GM15510 (cell line): ENCODE results near the gene SVIL.

Experiments used
- POLR2A ChIP-seq: IDR thresholded peaks from 3 replicates; pipeline ENCODE4 v1.6.1; 2011; ENCODE audit warnings: borderline replicate concordance; ENCODE audit not compliant: insufficient read length; ENCODE audit errors: extremely low read depth

SVIL gene

DNA sequence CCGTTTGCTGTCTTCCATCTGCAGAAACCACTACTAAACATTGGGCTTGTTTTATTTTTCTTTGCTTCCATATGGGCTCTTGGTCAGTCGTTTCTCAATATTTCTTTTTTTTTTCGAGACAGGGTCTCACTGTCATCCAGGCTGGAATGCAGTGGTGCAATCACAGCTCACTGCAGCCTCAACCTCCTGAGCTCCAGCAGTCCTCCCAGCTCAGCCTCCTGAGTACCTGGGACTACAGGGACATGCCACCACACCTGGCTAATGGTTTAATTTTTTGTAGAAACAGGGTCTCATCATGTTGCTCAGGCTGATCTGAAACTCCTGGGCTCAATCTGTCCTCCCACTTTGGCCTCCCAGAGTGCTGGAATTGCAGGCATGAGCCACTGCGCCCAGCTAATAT lies 182.8 kb downstream of the SVIL start:
- TF ChIP-seq POLR2A: no peak

DNA sequence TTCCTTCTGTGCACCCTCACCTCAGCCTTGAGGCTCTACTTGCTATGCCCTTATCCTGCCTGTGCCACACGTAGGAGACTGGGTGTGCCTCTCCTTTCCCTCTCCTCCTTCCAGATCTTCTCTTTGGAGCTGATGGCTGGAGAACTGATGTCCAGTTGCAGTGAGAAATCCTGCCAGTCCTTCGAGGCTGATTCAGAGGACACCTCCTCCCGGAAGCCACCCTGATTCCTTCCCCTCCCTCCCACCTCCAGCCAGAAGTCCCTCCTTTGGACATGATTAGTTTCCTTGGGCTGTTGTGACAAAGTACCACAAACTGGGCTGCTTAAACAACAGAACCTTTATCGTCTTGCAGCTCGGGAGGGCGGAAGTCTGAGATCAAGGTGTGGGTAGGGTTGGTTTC lies 184.4 kb downstream of the SVIL start:
- TF ChIP-seq POLR2A: no peak

DNA sequence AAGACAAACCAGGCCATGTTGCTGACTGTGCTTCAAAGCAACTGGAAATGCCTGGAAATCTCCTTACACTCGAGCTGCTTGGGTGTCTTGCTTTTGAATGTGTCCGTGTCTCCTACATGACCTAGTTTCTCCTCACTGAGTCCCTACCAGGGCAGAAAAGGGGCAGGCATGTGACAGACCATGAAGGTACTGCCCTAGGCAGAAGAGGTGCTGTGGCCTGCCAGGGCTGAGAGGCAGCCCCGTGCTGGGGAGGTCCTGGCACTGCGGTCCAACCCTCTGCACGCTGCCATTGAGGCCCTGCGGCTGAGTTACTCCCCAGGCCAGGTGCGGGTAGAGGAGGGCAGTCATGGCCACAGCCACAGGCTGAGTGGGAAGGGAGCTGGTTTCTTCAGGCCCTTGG lies 186.6 kb downstream of the SVIL start:
- no peak for TF ChIP-seq POLR2A

DNA sequence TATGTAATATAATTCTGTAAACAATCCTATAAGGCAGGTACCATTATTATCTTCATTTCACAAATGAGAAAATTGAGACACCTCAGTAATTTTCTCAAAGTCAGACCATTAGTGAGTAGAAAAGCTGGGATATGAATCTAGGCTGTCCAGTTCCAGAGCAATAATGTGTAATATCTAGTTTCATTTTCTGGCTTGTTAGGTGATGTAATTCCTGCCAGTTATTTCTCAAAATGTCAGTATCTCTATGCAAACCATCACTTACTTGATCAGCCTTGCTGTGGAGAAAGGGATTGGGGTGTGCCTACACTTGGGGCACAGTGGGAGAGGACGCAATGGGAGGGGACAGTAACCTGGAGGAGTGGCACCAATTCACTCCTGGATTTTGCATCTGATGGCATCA lies 188.4 kb downstream of the SVIL start:
- no peak for TF ChIP-seq POLR2A

DNA sequence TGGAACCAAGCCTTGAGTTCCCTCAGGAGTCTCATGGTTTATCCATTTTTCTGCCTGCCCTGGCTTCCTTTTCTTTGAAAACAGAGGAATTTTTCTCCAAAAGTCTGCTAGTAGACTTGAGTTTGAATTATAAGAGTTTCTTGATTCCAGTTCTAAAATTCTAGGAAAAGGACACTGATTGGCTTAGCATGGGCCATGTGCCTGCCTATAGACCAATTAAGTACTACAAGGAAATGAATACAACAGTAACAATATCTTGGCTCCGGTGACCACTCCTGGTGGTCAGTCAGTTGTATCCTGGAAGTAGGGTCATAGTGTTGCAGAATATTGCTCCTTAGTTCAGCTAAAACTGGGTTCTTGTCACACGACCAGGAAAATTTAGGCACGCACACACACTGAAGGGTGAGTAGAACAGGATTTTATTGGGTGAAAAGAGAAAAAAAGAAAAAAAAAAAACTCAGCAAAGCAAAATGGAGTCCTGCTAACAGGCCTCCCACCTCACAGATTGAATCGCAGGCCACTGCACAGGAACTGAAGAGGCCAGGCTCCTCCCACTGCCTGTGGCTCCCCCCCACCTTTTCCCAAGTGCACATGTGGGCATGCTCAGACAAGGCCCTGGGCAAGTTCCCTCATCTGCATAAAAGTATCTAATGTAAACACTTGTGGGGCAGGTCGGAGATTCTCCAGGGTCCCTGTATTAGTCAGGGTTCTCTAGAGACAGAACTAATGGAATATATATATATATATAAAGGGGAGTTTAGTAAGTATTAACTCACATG lies 190.8 kb downstream of the SVIL start:
- TF ChIP-seq POLR2A: no peak

DNA sequence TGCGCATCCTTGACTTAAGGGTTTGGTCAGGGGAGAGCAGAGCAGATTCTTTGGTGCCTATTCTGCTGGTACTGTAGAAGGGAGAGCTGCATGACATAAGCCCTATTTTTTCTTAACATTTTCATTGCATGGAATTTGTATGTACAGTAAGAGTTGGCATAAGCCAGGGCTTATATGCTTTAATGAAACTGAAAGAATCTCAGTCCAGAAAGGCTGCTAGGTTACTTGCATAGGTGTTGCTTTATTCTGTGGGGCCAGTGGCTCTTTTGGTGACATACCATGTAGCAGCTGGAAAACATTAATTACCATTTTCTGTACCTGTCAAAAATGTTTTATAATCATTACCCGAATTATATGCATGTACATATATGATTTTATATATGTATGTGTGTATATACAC lies 193.8 kb downstream of the SVIL start:
- no peak for TF ChIP-seq POLR2A

DNA sequence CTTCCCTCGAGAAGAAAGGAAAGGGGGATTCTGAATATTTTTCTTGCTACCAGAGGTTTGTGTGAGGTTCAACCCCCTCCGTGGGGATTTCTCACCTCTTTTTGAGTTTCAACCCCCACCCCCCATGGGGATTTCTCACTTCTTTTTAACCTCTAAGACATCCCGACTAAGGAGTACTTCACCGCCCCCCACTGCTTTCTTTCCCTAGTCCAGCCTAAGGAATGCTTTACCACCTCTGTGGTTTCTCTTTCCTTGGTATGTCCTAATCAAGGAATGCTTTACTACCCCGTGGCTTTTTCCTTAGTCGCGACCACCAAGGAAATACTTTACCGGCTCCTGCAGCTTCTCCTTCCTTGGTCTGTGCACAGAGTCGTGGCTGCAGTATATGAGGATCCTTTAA lies 196.5 kb downstream of the SVIL start:
- TF ChIP-seq POLR2A: no peak

DNA sequence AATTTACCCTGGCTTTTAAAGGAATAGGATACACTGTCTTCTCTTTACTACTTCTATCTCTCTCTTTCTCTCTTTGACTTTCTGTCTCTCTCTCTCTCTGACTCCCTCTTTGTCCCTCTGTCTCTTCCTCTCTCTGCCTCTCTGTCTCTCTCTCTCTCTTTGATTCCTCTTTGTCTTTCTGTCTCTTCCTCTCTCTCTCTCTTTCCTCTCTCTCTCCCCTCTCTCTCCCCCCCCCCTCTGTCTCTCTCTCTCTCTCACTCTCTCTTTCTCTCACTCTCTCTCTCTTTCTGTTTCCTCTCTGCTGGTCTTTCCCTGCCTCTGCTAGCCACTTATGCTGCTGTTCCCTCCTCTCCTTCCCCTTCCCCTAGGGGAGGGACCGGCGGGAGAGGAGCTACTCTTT lies 196.9 kb downstream of the SVIL start:
- no peak for TF ChIP-seq POLR2A

DNA sequence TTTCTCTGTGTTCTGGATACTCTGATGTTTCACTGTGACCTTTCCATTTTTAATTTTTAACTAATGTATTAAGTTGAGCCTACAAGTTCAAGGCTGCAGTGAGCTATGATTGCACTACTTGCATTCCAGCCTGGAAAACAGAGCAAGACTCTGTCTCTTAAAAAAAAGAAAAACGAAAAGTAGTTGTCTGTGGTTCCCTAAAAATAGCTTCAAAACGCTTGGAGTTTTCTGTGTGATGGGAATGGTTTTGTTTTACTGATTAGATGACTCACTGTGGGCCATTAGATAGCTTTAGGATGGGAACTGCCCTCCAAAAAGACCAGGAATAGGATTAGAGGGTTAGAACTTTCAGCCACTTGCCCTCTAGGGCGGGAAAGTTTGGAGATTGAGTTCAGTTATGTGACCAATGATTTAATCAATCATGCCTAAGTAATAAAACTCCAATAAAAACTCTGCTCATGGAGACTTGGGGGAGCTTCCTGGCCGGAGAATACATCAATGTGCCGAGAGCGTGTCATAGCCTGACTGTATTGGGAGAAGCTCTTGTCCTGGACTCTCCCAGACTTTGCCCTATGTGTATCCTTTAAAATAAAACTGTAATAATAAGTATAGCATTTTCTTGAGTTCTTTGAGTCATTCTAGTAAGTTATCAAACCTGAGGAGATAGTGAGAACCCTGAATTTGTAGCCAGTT lies 198.8 kb downstream of the SVIL start:
- TF ChIP-seq POLR2A: no peak

DNA sequence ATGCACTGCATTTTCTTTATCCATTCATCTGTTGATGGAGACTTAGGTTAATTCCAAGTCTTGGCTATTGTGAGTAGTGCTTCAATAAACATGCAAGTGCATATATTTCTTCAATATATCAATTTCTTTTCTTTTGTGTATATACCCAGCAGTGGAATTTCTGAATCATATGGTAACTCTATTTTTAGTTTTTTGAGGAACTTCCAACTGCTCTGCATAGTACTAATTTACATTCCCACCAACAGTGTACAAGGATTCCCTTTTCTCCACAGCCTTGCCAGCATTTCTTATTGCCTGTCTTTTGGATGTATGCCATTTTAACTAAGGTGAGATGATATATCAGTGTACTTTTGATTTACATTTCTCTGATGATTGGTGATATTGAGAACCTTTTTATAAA lies 200.7 kb downstream of the SVIL start:
- no peak for TF ChIP-seq POLR2A

DNA sequence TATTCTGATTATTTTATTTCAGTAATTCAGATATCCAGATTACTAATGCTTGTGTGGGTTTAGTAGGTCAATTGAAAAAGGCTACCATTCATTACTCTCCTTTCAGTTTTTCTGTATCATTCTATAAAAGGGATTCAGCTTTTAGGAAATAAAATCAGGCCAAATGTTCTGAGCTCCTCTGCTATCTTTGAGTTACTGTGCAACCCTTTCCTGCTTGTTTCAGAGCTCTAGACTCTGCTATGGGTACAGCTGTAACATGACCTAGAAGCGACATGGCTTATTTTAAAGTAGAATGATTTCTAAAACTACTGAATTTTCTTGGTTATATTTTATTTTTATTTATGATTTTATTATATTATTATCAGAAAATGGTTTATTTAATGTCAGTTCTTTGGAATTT lies 203.1 kb downstream of the SVIL start:
- no peak for TF ChIP-seq POLR2A

DNA sequence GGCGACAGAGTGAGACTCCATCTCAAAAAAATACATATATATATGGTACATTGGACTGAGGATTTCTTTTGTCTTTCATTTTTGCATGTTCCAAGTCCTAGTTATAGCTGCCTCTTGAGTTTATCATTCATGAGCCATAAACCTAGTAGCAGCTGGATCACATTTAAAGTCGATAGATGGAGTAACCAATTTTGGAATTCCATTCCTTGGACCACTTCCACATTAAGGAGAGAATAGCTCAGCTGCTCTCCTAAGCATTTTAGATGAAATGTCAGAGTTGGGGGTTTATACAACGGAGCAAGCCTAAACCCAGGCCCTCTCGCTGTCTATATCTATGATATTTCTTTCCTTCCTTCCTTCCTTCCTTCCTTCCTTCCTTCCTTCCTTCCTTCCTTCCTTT lies 204.7 kb downstream of the SVIL start:
- TF ChIP-seq POLR2A: no peak

DNA sequence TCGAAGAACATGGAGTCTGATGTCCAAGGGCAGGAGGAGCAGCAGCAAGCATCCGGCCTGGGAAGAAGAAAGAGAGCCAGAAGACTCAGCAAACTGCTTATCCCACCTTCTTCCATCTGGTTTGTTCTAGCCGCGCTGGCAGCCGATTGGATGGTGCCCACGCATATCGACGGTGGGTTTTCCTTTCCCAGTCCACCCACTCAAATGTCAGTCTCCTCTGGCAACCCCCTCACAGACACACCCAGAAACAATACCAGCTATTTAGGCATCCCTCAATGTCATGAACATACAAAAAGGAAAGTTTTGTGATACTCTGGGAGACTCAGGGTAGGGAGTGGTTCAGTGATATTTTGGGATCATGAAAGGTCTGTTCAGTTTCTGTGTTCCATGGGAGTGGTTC lies 206.3 kb downstream of the SVIL start:
- TF ChIP-seq POLR2A: no peak

DNA sequence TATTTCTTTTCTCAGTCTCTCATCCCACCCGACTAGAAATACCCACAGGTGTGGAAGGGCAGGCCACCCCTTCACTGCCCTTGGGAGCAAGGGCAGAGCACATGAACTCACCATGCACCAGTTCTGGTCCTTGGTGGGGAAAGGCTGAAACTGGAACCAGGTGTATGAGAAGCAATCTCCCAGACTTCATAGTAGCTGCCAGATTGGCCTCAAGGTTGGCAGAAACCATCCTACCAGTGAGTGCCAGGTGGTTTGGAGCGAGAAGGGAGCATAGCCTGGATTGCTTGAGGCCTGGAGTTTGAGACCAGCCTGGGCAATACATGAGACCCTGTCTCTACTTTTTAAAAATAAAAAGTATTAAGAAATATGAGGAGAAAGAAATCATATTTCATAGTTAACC lies 207.1 kb downstream of the SVIL start:
- TF ChIP-seq POLR2A: no peak

DNA sequence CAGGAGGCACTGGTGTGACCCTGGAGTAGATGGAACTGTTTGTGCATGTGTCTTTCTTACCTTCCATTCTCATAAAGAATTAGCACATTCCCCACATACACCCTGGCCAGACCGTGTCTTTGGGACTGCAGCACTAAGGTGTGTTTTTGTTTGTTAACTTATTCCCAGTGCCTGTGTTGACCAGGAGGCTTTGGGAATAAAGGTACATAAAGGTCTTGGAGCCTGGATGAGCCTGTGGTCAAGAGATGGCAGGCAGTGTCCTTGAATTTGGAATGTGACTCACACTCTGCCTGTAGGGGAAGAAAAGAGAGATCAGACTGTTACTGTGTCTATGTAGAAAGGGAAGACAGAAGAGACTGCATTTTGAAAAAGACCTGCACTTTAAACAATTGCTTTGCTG lies 208.4 kb downstream of the SVIL start:
- TF ChIP-seq POLR2A: no peak

DNA sequence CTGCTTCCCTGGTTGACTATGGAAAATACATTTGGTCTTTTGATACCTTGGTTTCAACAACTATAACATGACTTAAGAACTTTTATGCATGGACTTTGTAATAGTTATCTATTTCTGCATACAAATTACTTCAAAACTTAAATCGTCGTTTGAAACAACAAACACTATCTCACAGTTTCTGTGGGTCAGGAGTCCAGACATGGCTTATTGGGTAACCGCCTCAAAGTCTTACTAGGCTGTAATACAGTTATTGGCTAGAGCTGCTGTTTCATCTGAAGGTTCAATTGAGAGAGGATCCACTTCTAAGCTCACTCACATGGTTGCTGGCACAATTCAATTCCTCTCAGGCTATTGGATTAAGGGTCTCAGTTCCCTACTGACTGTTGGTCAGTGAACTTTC lies 210.8 kb downstream of the SVIL start:
- TF ChIP-seq POLR2A: no peak
